HEK293T (cell line): ENCODE results near the gene MEI1.

Experiments used
- CTCF ChIA-PET: fragments of 350-600 bp; formaldehyde crosslinking; extraction: SDS; loops from one replicate; lab custom pipeline; 2021; ENCODE audit warnings: antibody characterized with exemption, inconsistent platforms; lab: Yijun Ruan, JAX
- POLR2A ChIA-PET: fragments of 350-600 bp; formaldehyde crosslinking; extraction: SDS; loops from one replicate; lab custom pipeline; 2020; ENCODE audit warnings: antibody characterized with exemption, inconsistent platforms; lab: Yijun Ruan, JAX
- DNase-seq: peaks from one replicate; pipeline ENCODE4 v3.0.0; 2012; ENCODE audit warnings: mixed read lengths; ENCODE audit errors: extremely low spot score
- ARNT ChIP-seq: fragments of 450-650 bp; IDR thresholded peaks from 2 replicates; pipeline ENCODE4 v1.6.1; 2017; ENCODE audit warnings: mild to moderate bottlenecking
- BHLHE40 ChIP-seq: fragments of 450-650 bp; IDR thresholded peaks from 2 replicates; pipeline ENCODE4 v1.6.1; 2016; ENCODE audit warnings: mild to moderate bottlenecking, moderate library complexity, borderline replicate concordance
- CTBP1 ChIP-seq: fragments of 450-650 bp; IDR thresholded peaks from 2 replicates; pipeline ENCODE4 v1.6.1; 2016; ENCODE audit warnings: borderline replicate concordance
- ELF4 ChIP-seq: fragments of 450-650 bp; IDR thresholded peaks from 2 replicates; pipeline ENCODE4 v1.6.1; 2017; ENCODE audit warnings: antibody characterized with exemption
- FOXA1 ChIP-seq: fragments of 450-650 bp; IDR thresholded peaks from 2 replicates; pipeline ENCODE4 v1.6.1; 2016; ENCODE audit warnings: mild to moderate bottlenecking
- FOXK2 ChIP-seq: fragments of 450-650 bp; IDR thresholded peaks from 2 replicates; pipeline ENCODE4 v1.6.1; 2016; ENCODE audit warnings: mild to moderate bottlenecking
- FOXM1 ChIP-seq: fragments of 450-650 bp; IDR thresholded peaks from 2 replicates; pipeline ENCODE4 v1.6.1; 2017; ENCODE audit warnings: mild to moderate bottlenecking, borderline replicate concordance
- HDGF ChIP-seq: fragments of 450-650 bp; IDR thresholded peaks from 2 replicates; pipeline ENCODE4 v1.6.1; 2017; ENCODE audit warnings: antibody characterized with exemption, borderline replicate concordance
- L3MBTL2 ChIP-seq: fragments of 450-650 bp; conservative IDR thresholded peaks from 2 replicates; pipeline ENCODE4 v1.6.1; 2016; ENCODE audit warnings: mild to moderate bottlenecking
- LEF1 ChIP-seq: fragments of 450-650 bp; IDR thresholded peaks from 2 replicates; pipeline ENCODE4 v1.6.1; 2017; ENCODE audit warnings: mild to moderate bottlenecking, borderline replicate concordance
- NFRKB ChIP-seq: fragments of 450-650 bp; IDR thresholded peaks from 2 replicates; pipeline ENCODE4 v1.6.1; 2016; ENCODE audit warnings: mild to moderate bottlenecking, moderate library complexity
- PKNOX1 ChIP-seq: fragments of 450-650 bp; IDR thresholded peaks from 2 replicates; pipeline ENCODE4 v1.6.1; 2016
- SP1 ChIP-seq: fragments of 450-650 bp; IDR thresholded peaks from 2 replicates; pipeline ENCODE4 v1.6.1; 2017
- SUZ12 ChIP-seq: fragments of 450-650 bp; IDR thresholded peaks from 2 replicates; pipeline ENCODE4 v1.6.1; 2016; ENCODE audit warnings: mild to moderate bottlenecking
- TARDBP ChIP-seq: fragments of 450-650 bp; IDR thresholded peaks from 2 replicates; pipeline ENCODE4 v1.6.1; 2016
- ZNF384 ChIP-seq: fragments of 450-650 bp; IDR thresholded peaks from 2 replicates; pipeline ENCODE4 v1.6.1; 2016

Gene MEI1

DNA sequence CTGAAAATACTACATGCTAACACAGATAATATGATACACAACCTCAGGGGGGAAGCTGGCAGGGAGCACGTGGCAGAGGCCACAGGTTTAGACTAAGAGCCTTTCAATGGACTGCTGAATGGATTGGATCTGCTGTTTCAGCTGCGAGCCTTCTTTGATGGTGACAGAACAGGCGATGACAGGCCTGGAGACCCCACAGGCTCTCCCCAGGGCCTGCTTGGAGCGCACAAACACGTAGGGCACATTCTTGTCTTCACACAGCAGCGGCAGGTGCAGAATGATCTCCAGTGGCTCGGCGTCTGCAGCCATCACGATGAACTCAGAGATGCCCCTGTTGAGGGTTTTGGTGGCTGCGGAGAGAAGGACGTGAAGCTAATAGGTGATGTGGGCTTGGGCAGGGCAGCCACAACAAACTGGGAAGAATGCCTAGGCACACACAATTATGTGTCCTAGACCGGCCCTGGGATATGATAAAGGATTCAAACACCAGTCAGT lies 24.4 kb upstream of the MEI1 start:
- ChIA-PET CTCF (no interaction called here), POLR2A (interaction anchor here (1.2 kb wide), 1 partner anchor 13 kb away, joined by 6 read pairs; the partner anchor contains the start of gene SNU13)
- no peak for TF ChIP-seq CTBP1
- no peak for TF ChIP-seq L3MBTL2
- TF ChIP-seq FOXM1, result no peak
- TF ChIP-seq PKNOX1, result no peak
- TF ChIP-seq ELF4, result no peak
- no peak for TF ChIP-seq ARNT
- no peak for TF ChIP-seq TARDBP
- no peak for TF ChIP-seq SP1
- DNase-seq, result no peak

DNA sequence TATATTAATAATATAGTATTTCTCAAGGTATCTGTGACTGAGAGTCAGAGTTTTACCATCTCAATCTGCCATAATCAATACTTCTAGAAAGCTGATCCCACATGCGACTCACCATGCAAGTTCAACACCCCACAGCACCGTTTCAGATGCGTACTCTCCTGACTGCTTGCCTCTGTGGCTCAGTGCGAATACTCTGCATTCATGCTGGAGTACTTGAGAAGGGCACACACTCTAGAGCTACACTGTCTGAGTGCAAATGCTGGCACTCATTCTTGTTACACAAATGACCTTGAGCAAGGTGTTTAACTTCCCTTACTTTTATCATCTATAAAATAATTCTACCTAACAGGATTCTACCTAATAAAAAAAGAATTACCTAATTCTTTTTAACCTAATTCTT lies 23.2 kb upstream of the MEI1 start:
- no peak for TF ChIP-seq SUZ12
- no peak for TF ChIP-seq TARDBP
- no peak for TF ChIP-seq HDGF
- no peak for TF ChIP-seq CTBP1
- no peak for TF ChIP-seq ELF4
- TF ChIP-seq FOXK2, result no peak
- no peak for TF ChIP-seq NFRKB
- no peak for TF ChIP-seq LEF1
- no peak for TF ChIP-seq BHLHE40
- TF ChIP-seq FOXM1, result no peak
- TF ChIP-seq SP1, result no peak
- TF ChIP-seq PKNOX1, result no peak
- no peak for TF ChIP-seq L3MBTL2
- no peak for TF ChIP-seq ZNF384
- no peak for TF ChIP-seq FOXA1
- TF ChIP-seq ARNT, result no peak
- CTCF ChIA-PET, result no interaction called here
- POLR2A ChIA-PET, result interaction anchor here (1.0 kb wide), 1 partner anchor 9 kb away, joined by 3 read pairs; no protein-coding TSS in a partner anchor
- no peak for DNase-seq

DNA sequence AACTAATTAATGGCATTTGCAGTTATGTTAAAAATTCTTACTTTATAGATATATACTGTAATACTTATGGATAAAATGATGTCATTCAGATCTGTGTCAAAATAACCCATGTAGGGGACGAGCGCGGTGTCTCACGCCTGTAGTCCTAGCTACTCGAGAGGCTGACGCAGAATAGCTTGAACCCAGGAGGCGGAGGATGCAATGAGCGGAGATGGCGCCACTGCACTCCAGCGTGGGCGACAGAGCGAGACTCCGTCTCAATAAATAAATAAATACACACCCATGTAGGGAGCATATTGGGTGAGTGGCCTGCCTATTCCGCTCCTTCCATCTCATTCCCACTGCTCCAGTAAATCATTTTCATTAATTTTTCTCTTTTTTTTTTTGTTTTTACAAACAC lies 17.7 kb upstream of the MEI1 start:
- no peak for TF ChIP-seq BHLHE40
- TF ChIP-seq HDGF, result no peak
- TF ChIP-seq FOXK2, result no peak
- no peak for TF ChIP-seq SP1
- no peak for TF ChIP-seq ARNT
- no peak for TF ChIP-seq NFRKB
- no peak for TF ChIP-seq L3MBTL2
- DNase-seq, result no peak
- ChIA-PET POLR2A (no interaction called here), CTCF (interaction anchor here (1.4 kb wide), 1 partner anchor 15 kb away, joined by 5 read pairs; no protein-coding TSS in a partner anchor)

- ChIA-PET CTCF (interaction anchor here (1.4 kb wide), 1 partner anchor 15 kb away, joined by 5 read pairs; no protein-coding TSS in a partner anchor), POLR2A (no interaction called here)
- DNase-seq, result no peak
- TF ChIP-seq SUZ12 (no peak), PKNOX1 (no peak), SP1 (no peak), FOXK2 (no peak), ELF4 (no peak), FOXM1 (no peak), ZNF384 (no peak), ARNT (no peak), BHLHE40 (no peak), CTBP1 (no peak), LEF1 (no peak), NFRKB (no peak), FOXA1 (no peak), HDGF (no peak), L3MBTL2 (no peak), TARDBP (no peak)
These were observed 17.1 kb upstream of the MEI1 start for GRCh38 chr22:41682033-41682807.

- TF ChIP-seq TARDBP (no peak), ARNT (no peak), ZNF384 (no peak), L3MBTL2 (no peak), FOXA1 (no peak), FOXM1 (no peak), NFRKB (no peak), BHLHE40 (no peak), CTBP1 (no peak), HDGF (no peak)
- ChIA-PET POLR2A (no interaction called here), CTCF (interaction anchor here (0.8 kb wide), 1 partner anchor 10 kb away, joined by 4 read pairs; no protein-coding TSS in a partner anchor)
- no peak for DNase-seq
These were observed 16.3 kb upstream of the MEI1 start for GRCh38 chr22:41683052-41683451.

DNA sequence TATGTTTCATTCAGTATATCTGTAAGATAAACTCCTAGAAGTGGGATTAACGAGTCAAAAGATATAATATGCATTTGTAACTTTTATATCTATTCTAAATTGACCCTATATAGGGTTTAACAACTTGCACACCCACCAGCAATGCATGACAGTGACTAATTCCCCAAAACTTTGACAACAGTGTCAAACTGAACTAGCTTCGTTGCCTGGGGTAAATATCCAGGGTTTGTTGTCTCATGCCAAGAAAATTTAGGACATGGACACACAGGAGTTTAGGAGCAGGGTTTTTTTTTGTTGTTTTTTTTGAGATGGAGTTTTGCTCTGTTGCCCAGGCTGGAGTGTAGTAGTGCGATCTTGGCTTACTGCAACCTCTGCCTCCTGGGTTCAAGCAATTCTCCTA lies 15.7 kb upstream of the MEI1 start:
- ChIA-PET POLR2A (interaction anchor here (1.0 kb wide), 1 partner anchor 17 kb away, joined by 3 read pairs; no protein-coding TSS in a partner anchor), CTCF (interaction anchor here (0.8 kb wide), 1 partner anchor 10 kb away, joined by 4 read pairs; no protein-coding TSS in a partner anchor)
- TF ChIP-seq LEF1 (no peak), FOXM1 (no peak), ELF4 (no peak), BHLHE40 (no peak)
- no peak for DNase-seq
